OCI-LY7 (cell line): ENCODE data around the gene UGT1A4.

Experiments used
- EZH2phosphoT487 ChIP-seq: fragments of 200-600 bp; sonication (generic); IDR thresholded peaks from 2 replicates; pipeline ENCODE4 v1.6.1; 2018; ENCODE audit warnings: low read depth, borderline replicate concordance, mild to moderate bottlenecking, mixed run types, antibody characterized with exemption, low read length, moderate library complexity, mixed read lengths
- TF ChIP-seq, protein P1 (sequence below): fragments of 200-600 bp; sonication (generic); conservative IDR thresholded peaks from 2 replicates; pipeline ENCODE4 v1.5.1; 2014; ENCODE audit warnings: mild to moderate bottlenecking, antibody characterized with exemption, low read length, moderate library complexity, mixed read lengths

GRCh38 chr2:233817361-233817911 lies 98.9 kb downstream of the UGT1A4 start:
- TF ChIP-seq EZH2phosphoT487 = no peak
- TF ChIP-seq, protein P1, sequence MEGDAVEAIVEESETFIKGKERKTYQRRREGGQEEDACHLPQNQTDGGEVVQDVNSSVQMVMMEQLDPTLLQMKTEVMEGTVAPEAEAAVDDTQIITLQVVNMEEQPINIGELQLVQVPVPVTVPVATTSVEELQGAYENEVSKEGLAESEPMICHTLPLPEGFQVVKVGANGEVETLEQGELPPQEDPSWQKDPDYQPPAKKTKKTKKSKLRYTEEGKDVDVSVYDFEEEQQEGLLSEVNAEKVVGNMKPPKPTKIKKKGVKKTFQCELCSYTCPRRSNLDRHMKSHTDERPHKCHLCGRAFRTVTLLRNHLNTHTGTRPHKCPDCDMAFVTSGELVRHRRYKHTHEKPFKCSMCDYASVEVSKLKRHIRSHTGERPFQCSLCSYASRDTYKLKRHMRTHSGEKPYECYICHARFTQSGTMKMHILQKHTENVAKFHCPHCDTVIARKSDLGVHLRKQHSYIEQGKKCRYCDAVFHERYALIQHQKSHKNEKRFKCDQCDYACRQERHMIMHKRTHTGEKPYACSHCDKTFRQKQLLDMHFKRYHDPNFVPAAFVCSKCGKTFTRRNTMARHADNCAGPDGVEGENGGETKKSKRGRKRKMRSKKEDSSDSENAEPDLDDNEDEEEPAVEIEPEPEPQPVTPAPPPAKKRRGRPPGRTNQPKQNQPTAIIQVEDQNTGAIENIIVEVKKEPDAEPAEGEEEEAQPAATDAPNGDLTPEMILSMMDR = no peak
